ENCODE measurements around the gene USP12.

Gene USP12

GRCh38 chr13:27039171-27039701 lies 132.4 kb downstream of the USP12 start:
- in situ Hi-C loops (cut with MboI; ENCODE audit: low sequenced_read_pairs), result no loop called here

DNA sequence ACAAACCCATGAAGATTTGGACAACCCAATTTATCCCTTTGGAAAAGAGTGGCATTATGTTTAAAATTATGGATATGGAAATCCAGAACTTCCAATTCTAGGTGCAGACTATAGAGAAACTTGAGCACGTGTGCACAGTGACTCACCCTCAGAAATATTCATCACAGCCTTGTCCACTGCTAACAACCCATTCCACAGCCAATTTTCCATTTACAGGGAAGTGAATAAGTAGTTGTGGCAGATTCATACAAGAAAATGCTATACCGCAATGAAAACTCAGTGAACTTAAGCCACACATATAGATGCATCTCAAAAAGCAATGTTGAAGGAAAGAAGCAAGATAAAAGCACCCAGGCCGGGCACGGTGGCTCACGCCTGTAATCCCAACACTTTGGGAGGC lies 133.3 kb downstream of the USP12 start:
- in situ Hi-C loops (cut with MboI; ENCODE audit: low sequenced_read_pairs), result no loop called here

GRCh38 chr13:27037571-27037970 lies 134.0 kb downstream of the USP12 start:
- in situ Hi-C loops (cut with MboI; ENCODE audit: low sequenced_read_pairs), result no loop called here

DNA sequence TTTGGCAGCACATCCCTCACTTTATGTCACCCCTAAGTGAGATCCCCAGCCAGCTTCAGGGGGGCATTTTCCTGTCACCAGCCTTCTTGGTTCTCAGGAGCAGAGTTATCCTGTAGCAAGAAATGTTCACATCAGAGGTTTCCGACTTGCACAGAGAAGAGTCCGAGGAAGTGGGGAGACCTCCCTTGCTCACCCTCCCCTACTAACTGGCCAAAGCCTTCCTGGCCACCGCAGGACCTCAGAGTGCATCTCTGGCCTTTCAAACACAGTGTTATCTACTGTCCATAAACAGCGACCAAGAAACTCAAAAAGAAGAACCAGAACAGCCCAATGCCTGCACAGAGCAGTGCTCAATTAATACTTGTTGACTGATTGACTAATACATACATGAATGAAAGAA lies 134.4 kb downstream of the USP12 start:
- in situ Hi-C loops (cut with MboI; ENCODE audit: low sequenced_read_pairs), result no loop called here

DNA sequence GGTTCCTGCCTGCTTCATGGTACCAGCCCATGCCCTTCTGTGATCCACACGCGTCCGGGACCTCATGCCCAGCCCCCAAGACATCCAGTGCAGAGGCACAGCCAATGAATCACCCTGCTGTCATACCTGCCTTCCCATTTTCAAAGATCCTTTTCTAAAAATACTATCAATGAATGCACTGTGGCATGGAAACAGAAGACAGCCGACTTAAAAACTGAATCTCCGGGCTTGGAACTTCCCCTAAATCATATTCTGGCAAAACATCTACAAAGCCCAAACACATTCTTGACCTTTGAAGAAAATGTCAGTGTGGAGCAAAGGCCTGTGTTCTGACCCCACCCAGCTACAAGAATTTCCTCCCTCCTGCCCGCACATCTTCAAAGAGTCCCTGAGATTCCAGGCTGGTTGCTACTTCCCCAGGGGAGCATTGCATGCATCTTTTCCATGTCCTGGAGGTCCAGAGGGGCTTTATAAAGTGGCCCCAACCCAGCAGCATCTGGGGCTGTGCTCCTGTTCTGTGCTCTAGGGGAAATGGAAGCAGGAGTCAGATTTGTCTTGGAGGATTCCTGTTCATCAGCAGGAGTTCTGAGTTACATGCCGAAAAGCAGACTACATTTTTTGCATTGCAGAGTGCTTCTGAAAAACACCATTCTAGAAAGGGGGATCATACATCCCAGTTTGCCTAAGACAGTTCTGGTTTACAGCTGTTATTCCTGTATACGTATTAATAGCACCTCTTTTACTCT lies 135.2 kb downstream of the USP12 start:
- in situ Hi-C loops (cut with MboI; ENCODE audit: low sequenced_read_pairs), result no loop called here

DNA sequence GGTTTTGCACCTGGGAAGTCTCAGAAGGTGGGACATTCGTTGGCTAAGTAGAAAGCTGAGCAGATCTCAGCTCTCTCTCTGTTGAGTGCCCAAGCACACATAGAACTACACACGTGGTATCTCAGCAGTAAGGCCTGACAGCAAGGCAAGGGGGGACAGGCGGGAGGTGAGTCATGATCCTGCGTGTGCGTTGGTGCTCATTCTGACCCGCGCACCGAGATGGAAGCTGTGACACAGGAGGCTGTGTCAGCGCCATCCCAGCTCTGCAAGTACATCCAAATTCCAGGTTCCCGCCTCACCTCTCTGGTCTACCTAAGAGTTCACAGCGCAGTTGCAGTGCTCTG lies 135.7 kb downstream of the USP12 start:
- in situ Hi-C loops (cut with MboI; ENCODE audit: low sequenced_read_pairs), result no loop called here

DNA sequence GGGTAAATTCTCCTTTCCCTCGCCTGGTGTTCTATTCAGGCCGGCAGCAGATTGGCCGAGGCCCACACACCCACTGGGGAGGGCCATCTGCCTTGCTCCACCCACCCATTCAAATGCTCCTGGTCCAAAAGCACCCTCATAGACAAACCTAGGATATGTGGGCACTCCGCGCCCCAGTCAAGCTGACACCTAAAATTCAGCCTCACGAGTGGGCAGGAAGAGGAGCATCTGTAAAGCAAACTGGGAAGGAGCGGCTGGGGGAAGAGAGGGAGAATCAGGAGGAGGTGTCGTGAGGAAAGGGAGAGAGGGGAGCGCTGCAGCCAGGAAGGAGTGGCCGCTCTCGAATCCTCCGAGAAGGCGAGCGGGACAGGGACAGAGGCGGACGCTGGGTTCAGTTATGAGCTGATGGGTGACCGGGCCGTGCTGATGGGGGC lies 136.9 kb downstream of the USP12 start:
- in situ Hi-C loops (cut with MboI; ENCODE audit: low sequenced_read_pairs), result no loop called here

GRCh38 chr13:27028683-27029480 lies 142.7 kb downstream of the USP12 start:
- in situ Hi-C loops (cut with MboI; ENCODE audit: low sequenced_read_pairs), result no loop called here

GRCh38 chr13:27027086-27027667 lies 144.4 kb downstream of the USP12 start:
- in situ Hi-C loops (cut with MboI; ENCODE audit: low sequenced_read_pairs), result no loop called here

DNA sequence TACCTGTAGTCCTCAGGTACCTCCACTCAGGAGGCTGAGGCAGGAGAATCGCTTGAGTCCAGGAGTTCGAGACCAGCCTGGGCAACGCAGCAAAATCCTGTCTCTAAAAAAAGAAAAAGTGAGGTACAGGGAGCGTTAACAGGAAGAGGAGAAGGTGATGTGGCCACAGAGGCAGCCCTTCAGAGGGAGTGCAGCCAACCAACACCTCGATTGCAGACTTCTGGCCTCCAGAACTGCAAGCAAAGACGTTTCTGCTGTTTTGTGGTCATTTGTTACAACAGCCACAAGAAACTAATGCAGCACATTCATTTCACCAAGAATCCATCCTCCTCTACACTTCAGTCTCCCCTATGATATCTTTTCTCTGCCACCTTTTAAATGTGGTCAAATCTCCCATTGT lies 145.2 kb downstream of the USP12 start:
- in situ Hi-C loops (cut with MboI; ENCODE audit: low sequenced_read_pairs), result no loop called here

DNA sequence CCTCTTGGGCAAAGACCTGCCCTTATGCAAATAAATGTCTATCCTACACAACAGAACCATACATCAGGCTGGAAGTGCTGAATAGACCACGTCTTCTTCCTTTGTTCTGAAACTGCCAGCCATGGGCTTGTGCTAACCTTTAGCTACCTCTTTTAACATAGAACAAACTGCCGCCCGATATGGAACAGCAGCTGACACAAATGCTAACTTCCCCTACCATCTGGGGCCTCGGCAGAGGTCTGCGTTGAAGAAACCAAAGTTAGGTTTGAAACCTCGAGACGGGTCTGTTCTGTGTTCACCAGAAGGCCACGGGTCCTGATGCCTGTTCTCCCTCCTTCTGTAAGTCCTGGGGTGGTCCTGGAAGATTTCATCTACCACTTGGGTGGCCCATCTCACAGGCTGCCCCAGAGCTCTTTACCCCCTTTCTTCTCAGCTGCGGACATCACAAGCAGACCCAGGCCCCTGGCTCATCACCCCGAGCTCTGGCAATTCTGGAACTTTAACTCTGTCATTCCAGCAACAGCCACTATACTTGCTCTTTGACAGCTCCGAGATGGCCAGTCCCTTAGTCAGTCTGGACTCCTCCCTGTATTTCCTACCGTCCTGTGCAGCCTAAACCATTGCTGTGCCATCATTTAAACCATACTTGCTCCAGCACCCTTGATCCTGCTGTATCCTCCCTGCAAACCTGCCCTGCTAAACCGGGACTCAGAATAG lies 146.7 kb downstream of the USP12 start:
- in situ Hi-C loops (cut with MboI; ENCODE audit: low sequenced_read_pairs), result no loop called here

- in situ Hi-C loops (cut with MboI; ENCODE audit: low sequenced_read_pairs), result no loop called here
Measured at GRCh38 chr13:27024074-27024461, 147.5 kb downstream of the USP12 start.

- in situ Hi-C loops (cut with MboI; ENCODE audit: low sequenced_read_pairs), result no loop called here
Measured at GRCh38 chr13:27023385-27024073, 148.1 kb downstream of the USP12 start.

DNA sequence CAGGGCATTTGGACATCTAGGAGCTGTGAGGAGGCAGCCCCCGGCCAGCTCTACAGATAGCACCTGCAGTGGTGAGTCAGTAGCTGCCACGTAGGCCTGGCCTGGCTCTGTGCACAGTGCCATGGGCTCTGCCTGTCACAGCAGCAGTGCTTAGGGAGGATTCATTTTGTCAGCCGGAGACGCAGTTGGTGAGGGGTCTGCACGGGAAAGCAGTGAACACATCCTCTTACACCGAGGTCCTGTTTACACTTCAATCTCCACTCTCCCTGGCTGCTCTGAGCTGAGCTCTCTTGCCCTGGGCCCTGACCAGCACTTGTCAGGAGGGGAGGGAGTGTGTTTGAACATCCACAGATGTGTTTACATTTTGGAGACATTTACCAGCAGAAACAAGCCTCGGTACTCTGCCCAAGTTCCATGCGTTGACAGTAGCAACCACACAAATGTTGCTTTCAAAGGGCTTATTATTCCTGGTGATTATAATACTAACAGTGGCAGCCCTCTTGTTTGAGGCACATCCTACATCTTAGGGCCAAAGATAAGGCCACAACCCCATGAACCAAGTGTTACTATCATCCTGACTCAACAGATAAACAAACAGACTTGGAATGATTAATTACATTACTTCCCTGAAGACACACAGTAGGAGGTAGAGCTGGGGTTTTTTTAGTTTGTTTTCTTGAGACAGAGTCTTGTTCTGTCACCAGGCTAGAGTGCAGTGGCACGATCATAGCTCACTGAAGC lies 148.9 kb downstream of the USP12 start:
- in situ Hi-C loops (cut with MboI; ENCODE audit: low sequenced_read_pairs), result no loop called here

DNA sequence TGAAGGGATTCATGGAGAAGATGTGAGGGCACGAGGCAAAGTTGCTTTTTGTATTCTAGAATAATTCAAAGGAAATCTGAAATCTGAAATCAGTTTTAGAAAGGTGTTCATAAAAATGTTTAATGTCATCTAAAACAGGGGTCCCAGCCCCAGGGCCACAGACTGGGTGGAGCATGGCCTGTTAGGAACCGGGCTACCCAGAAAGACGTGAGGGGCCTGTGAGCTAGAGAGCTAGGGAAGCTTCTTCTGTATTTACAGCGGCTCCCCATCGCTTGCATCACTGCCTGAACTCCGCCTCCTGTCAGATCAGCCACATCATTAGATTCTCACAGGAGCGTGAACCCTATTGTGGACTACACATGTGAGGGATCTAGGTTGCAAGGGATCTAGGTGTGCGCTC lies 151.2 kb downstream of the USP12 start:
- in situ Hi-C loops (cut with MboI; ENCODE audit: low sequenced_read_pairs), result no loop called here

- in situ Hi-C loops (cut with MboI; ENCODE audit: low sequenced_read_pairs), result no loop called here
Measured at GRCh38 chr13:27018882-27019281, 152.7 kb downstream of the USP12 start.

- in situ Hi-C loops (cut with MboI; ENCODE audit: low sequenced_read_pairs), result no loop called here
Measured at GRCh38 chr13:27018344-27018861, 153.2 kb downstream of the USP12 start.

GRCh38 chr13:27016875-27017274 lies 154.7 kb downstream of the USP12 start:
- in situ Hi-C loops (cut with MboI; ENCODE audit: low sequenced_read_pairs), result no loop called here
